Measurements from ENCODE around the gene SH2D1A. TPM values are rescaled to one million over a fixed set of nuclear protein-coding genes. Genes with fewer than 3 reads are reported as not detected.
A peak's percentile ranks its signal among the peaks of the same experiment; 100 is the strongest.
"Not testable (repeated sequence)": the region's sequence is repeated elsewhere in the genome, so short reads cannot be mapped to it uniquely, and the experiment has no call there.

The SH2D1A gene
- total RNA-seq, 1 experiment from 2014 or later = not detected

- no peaks in the 10 kb centered on the region; the same call in 1 of the 2 replicates for H3F3A ChIP-seq (ENCODE audit: insufficient read depth, low read depth)
- no peaks in the 10 kb centered on the region for H3K9me2 ChIP-seq (ENCODE audit: insufficient read depth)
- H3K9me3 ChIP-seq (ENCODE audit: insufficient read depth, low read depth) = no peaks in the 10 kb centered on the region
- peak; percentile 83 for TF ChIP-seq CTCF (conservative IDR thresholded peaks at IDR 0.05)
- no peak for TF ChIP-seq EZH2 (IDR thresholded peaks at IDR 0.05; ENCODE audit: low read depth)
- no peaks in the 10 kb centered on the region for H3K79me2 ChIP-seq (ENCODE audit: low read depth)
- H3K27me3 ChIP-seq (ENCODE audit: insufficient read depth, low read depth) = no peaks in the 10 kb centered on the region
- no peaks in the 10 kb centered on the region for H4K20me1 ChIP-seq (ENCODE audit: insufficient read depth)
- H3K4me3 ChIP-seq = no peak overlapping the region
- H3K27ac ChIP-seq = 0 out of 2 replicates have a peak overlapping the region, but pooled peaks have one; percentile 2
- H2AFZ ChIP-seq = no peak overlapping the region
- no peaks in the 10 kb centered on the region for H3K36me3 ChIP-seq (ENCODE audit: low read depth)
- peak overlapping the region; percentile 55 for H3K4me2 ChIP-seq
- peaks cover 7% of the 10 kb centered on the region for H3K4me1 ChIP-seq (replicated peaks; ENCODE audit: insufficient read depth)
- intact Hi-C loops (cut with micrococcal nuclease; ENCODE audit: unreplicated experiment) = loop anchor here (1.0 to 10.0 kb wide), 2 partner anchors 442 to 725 kb away; partner anchors contain the start of gene STAG2
- peak; percentile 66 to 91 for DNase-seq
- POLR2A ChIA-PET (ENCODE audit: unreplicated experiment) = no interaction called here
- CTCF ChIA-PET = no interaction called here
- no TSS peak for BruUV-seq (replicated peaks)
These were observed 60.1 kb downstream of the SH2D1A start for GRCh38 chrX:124406294-124407014.

- no TSS peak for BruUV-seq (replicated peaks)
- Histone ChIP-seq H3K27me3 (ENCODE audit: insufficient read depth, low read depth) (no peaks in the 10 kb centered on the region), H3K79me2 (ENCODE audit: low read depth) (no peaks in the 10 kb centered on the region), H2AFZ (no peak overlapping the region), H3K4me2 (no peak overlapping the region), H3K9me2 (ENCODE audit: insufficient read depth) (no peaks in the 10 kb centered on the region), H4K20me1 (ENCODE audit: insufficient read depth) (no peaks in the 10 kb centered on the region), H3K27ac (no peak overlapping the region), H3K36me3 (ENCODE audit: low read depth) (no peaks in the 10 kb centered on the region), H3F3A (ENCODE audit: insufficient read depth, low read depth) (no peaks in the 10 kb centered on the region; the same call in 1 of the 2 replicates), H3K4me1 (replicated peaks; ENCODE audit: insufficient read depth) (peaks cover 7% of the 10 kb centered on the region), H3K9me3 (ENCODE audit: insufficient read depth, low read depth) (no peaks in the 10 kb centered on the region), H3K4me3 (no peak overlapping the region)
- TF ChIP-seq CTCF (conservative IDR thresholded peaks at IDR 0.05) (no peak), EZH2 (IDR thresholded peaks at IDR 0.05; ENCODE audit: low read depth) (no peak)
- CTCF ChIA-PET = no interaction called here
- POLR2A ChIA-PET (ENCODE audit: unreplicated experiment) = no interaction called here
- intact Hi-C loops (cut with micrococcal nuclease; ENCODE audit: unreplicated experiment) = loop anchor here (10.0 kb wide), 1 partner anchor 442 kb away; the partner anchor contains the start of gene STAG2
- DNase-seq = no peak
These were observed 60.9 kb downstream of the SH2D1A start for GRCh38 chrX:124407226-124407625.

- H3K9me2 ChIP-seq (ENCODE audit: insufficient read depth); H2AFZ ChIP-seq; POLR2A ChIA-PET (ENCODE audit: unreplicated experiment); CTCF ChIA-PET; H4K20me1 ChIP-seq (ENCODE audit: insufficient read depth); H3K9me3 ChIP-seq (ENCODE audit: insufficient read depth, low read depth); H3K27me3 ChIP-seq (ENCODE audit: insufficient read depth, low read depth); H3K4me2 ChIP-seq; H3K36me3 ChIP-seq (ENCODE audit: low read depth); H3F3A ChIP-seq (ENCODE audit: insufficient read depth, low read depth); BruUV-seq (replicated peaks); H3K4me1 ChIP-seq (replicated peaks; ENCODE audit: insufficient read depth); H3K27ac ChIP-seq; DNase-seq; H3K79me2 ChIP-seq (ENCODE audit: low read depth); H3K4me3 ChIP-seq: not testable (repeated sequence)
- intact Hi-C loops (cut with micrococcal nuclease; ENCODE audit: unreplicated experiment) = loop anchor here (10.0 kb wide), 1 partner anchor 444 kb away; the partner anchor contains the start of gene STAG2
These were observed 62.0 kb downstream of the SH2D1A start for GRCh38 chrX:124408380-124408779.
